MM.1S (cell line): ENCODE results near the gene SDHC.

ENCODE experiments used
- CTCF ChIP-seq: fragments of 300-600 bp; sonication (generic); IDR thresholded peaks from 2 replicates; pipeline ENCODE4 v1.5.1; 2016; ENCODE audit warnings: antibody characterized with exemption, low read length, mixed read lengths
- EZH2 ChIP-seq: fragments of 300-600 bp; sonication (generic); optimal IDR thresholded peaks from 2 replicates; pipeline ENCODE3; 2017; ENCODE audit warnings: low read depth, mild to moderate bottlenecking, antibody characterized with exemption, low read length, mixed read lengths

- no peak for TF ChIP-seq CTCF
- TF ChIP-seq EZH2, result no peak
These were observed 19.0 kb downstream of the SDHC start for GRCh38 chr1:161333166-161333565.
